ENCODE measurements around the gene PREPL. TPM values are rescaled to one million over a fixed set of nuclear protein-coding genes. Genes with fewer than 3 reads are reported as not detected.

The PREPL gene
- total RNA-seq, 1 donor from 2014 or later: 60.0 TPM

DNA sequence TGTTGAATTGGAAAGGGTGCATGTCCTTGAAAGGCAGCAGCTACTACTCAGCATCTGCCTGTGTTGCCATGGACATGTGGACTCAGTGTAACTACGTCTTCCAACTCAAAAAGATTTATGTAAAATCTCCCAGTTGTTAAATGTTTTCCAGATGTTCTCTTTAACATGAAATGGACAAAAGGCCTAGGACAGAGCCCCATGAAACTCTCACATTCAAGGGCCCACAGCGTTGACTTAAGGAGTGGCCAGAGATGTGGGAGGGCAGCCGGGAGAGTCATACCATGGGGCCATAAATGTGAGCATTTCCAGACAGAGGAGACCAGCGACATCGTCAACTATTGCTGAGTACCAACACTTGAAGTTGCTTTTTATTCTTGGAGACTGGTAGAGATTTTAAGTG lies 76.1 kb downstream of the PREPL start:
- H3K27me3 Mint-ChIP-seq (ENCODE audit: low read depth): no peaks in the 10 kb centered on the region
- DNase-seq (ENCODE audit: low spot score): no peak
- H3K27ac Mint-ChIP-seq (ENCODE audit: unreplicated experiment): no peak overlapping the region
- no peaks in the 10 kb centered on the region for H3K36me3 Mint-ChIP-seq (ENCODE audit: low read depth)
- TF ChIP-seq, protein P1, sequence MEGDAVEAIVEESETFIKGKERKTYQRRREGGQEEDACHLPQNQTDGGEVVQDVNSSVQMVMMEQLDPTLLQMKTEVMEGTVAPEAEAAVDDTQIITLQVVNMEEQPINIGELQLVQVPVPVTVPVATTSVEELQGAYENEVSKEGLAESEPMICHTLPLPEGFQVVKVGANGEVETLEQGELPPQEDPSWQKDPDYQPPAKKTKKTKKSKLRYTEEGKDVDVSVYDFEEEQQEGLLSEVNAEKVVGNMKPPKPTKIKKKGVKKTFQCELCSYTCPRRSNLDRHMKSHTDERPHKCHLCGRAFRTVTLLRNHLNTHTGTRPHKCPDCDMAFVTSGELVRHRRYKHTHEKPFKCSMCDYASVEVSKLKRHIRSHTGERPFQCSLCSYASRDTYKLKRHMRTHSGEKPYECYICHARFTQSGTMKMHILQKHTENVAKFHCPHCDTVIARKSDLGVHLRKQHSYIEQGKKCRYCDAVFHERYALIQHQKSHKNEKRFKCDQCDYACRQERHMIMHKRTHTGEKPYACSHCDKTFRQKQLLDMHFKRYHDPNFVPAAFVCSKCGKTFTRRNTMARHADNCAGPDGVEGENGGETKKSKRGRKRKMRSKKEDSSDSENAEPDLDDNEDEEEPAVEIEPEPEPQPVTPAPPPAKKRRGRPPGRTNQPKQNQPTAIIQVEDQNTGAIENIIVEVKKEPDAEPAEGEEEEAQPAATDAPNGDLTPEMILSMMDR (IDR thresholded peaks at IDR 0.05): no peak
- peaks cover 5% of the 10 kb centered on the region for H3K4me1 Mint-ChIP-seq (ENCODE audit: low read depth)
- H3K4me3 Mint-ChIP-seq (ENCODE audit: unreplicated experiment): no peak overlapping the region
- no peaks in the 10 kb centered on the region for H3K9me3 Mint-ChIP-seq (ENCODE audit: low read depth)

DNA sequence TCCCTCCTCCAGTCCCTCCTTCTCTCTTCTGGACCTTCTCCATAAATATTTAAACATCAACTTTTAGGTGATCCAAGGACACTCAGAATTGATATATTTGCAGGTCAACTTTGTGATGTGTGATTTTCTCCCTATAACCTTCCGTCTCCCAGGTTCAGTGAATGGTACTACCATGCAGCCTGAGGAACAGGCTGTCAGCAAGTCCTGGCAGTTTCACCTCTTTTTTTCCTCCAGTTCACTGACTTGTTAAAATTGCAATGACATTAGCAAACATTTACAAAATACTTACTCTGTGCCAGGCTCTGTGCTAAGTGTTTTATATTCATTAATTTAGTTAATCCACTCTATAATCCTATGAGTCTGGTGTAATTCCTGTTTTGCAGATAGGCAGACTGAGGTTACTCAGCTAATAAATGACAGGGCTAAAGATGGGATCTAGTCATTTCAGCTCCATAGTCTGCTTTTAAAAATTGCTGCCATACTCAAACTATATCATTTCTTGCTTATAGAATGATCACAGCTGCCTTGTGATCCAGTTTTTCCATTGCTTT lies 78.1 kb downstream of the PREPL start:
- TF ChIP-seq, protein P1 (IDR thresholded peaks at IDR 0.05): no peak
- DNase-seq (ENCODE audit: low spot score): no peak
- no peaks in the 10 kb centered on the region for H3K9me3 Mint-ChIP-seq (ENCODE audit: low read depth)
- no peak overlapping the region for H3K27ac Mint-ChIP-seq (ENCODE audit: unreplicated experiment)
- H3K4me3 Mint-ChIP-seq (ENCODE audit: unreplicated experiment): no peak overlapping the region
- no peaks in the 10 kb centered on the region for H3K27me3 Mint-ChIP-seq (ENCODE audit: low read depth)
- no peaks in the 10 kb centered on the region for H3K36me3 Mint-ChIP-seq (ENCODE audit: low read depth)
- no peaks in the 10 kb centered on the region for H3K4me1 Mint-ChIP-seq (ENCODE audit: low read depth)

DNA sequence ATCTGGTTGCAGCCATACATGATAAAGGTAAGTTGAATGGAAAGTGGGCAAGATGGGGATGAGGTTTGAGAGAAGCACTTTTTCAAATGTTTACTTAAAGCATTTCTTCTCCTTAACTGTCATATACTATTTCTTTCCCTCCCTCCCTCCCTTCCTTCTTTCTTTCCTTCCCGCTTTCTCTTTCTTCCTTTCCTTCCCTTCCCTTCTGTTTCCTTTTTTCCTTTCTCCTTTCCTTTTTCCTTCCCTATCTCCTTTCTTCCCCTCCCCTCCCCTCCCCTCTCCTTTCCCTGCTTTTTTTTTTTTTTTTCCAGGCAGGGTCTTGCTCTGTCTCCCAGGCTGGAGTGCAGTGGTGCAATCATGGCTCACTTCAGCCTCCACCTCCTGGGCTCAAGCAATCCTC lies 80.4 kb downstream of the PREPL start:
- peaks cover 4% of the 10 kb centered on the region for H3K4me1 Mint-ChIP-seq (ENCODE audit: low read depth)
- no peak overlapping the region for H3K27ac Mint-ChIP-seq (ENCODE audit: unreplicated experiment)
- TF ChIP-seq, protein P1 (IDR thresholded peaks at IDR 0.05): no peak
- H3K36me3 Mint-ChIP-seq (ENCODE audit: low read depth): no peaks in the 10 kb centered on the region
- no peaks in the 10 kb centered on the region for H3K27me3 Mint-ChIP-seq (ENCODE audit: low read depth)
- no peaks in the 10 kb centered on the region for H3K9me3 Mint-ChIP-seq (ENCODE audit: low read depth)
- no peak for DNase-seq (ENCODE audit: low spot score)
- H3K4me3 Mint-ChIP-seq (ENCODE audit: unreplicated experiment): no peak overlapping the region

DNA sequence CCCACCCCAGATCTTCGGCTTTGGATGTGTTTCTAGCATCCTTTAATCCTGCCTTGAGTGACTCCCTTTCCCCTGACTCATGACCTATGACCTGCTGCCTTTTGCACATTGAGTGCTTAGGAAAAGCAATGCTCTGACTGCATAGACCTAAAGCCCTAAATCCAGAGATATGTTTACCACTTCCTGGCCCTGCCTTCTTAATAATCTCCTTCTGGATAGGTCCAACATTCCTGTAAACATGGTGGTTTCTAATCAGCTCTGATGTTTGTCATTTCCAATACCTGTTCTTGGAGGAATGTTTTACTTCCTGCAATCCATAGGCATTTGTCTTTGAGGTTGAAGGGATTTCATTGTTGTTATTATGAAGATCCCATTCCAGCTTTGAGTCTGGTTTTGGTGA lies 83.8 kb downstream of the PREPL start:
- Mint-ChIP-seq H3K4me1 (ENCODE audit: low read depth) (peaks cover 6% of the 10 kb centered on the region), H3K9me3 (ENCODE audit: low read depth) (no peaks in the 10 kb centered on the region), H3K27me3 (ENCODE audit: low read depth) (no peaks in the 10 kb centered on the region), H3K36me3 (ENCODE audit: low read depth) (no peaks in the 10 kb centered on the region), H3K4me3 (ENCODE audit: unreplicated experiment) (no peak overlapping the region), H3K27ac (ENCODE audit: unreplicated experiment) (no peak overlapping the region)
- TF ChIP-seq, protein P1 (IDR thresholded peaks at IDR 0.05): no peak
- DNase-seq (ENCODE audit: low spot score): no peak

DNA sequence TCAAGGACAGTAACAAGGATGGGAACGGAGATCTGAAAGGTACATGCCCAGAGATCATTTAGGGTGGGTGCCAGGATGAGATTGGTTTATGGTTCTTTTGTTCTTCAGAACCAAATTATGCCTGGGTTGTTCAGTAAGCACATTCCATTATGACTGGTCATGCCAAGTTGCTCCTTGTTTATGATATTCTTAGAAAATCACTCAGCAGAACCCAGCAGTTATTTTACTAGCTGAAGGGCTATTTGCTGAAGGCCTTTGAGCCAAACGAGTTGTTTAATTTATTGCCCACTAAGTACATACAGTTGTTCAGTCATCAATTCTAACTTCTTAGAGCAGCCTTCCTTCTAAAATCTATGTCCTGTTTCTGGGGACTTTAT lies 85.4 kb downstream of the PREPL start:
- no peaks in the 10 kb centered on the region for H3K36me3 Mint-ChIP-seq (ENCODE audit: low read depth)
- no peaks in the 10 kb centered on the region for H3K9me3 Mint-ChIP-seq (ENCODE audit: low read depth)

More for the DNA sequence above, 85.4 kb downstream of the PREPL start:
- Mint-ChIP-seq H3K4me3 (ENCODE audit: unreplicated experiment) (no peak overlapping the region), H3K4me1 (ENCODE audit: low read depth) (peaks cover 6% of the 10 kb centered on the region), H3K27ac (ENCODE audit: unreplicated experiment) (no peak overlapping the region), H3K27me3 (ENCODE audit: low read depth) (no peaks in the 10 kb centered on the region)
- DNase-seq (ENCODE audit: low spot score): no peak
- TF ChIP-seq, protein P1 (IDR thresholded peaks at IDR 0.05): no peak
